ENCODE results near the gene PAX1. TPM values are rescaled to one million over a fixed set of nuclear protein-coding genes. Genes with fewer than 3 reads are reported as not detected.

The PAX1 gene
- total RNA-seq, 1 donor from 2014 or later: not detected

- Mint-ChIP-seq H3K27me3 (ENCODE audit: low read depth) (peaks cover 99% of the 10 kb centered on the region), H3K4me1 (peaks cover 5% of the 10 kb centered on the region), H3K36me3 (no peaks in the 10 kb centered on the region), H3K9me3 (no peaks in the 10 kb centered on the region), H3K27ac (no peak overlapping the region), H3K4me3 (no peak overlapping the region)
- TF ChIP-seq CTCF (IDR thresholded peaks at IDR 0.05; ENCODE audit: unreplicated experiment): no peak
- DNase-seq (ENCODE audit: low spot score in 2 of 2, unreplicated experiment in 2 of 2): no peak
Observed at GRCh38 chr20:21698494-21699215, 6.8 kb upstream of the PAX1 start.

GRCh38 chr20:21699216-21699508 is 6.3 kb upstream of the PAX1 start:
- peaks cover 5% of the 10 kb centered on the region for H3K4me1 Mint-ChIP-seq

GRCh38 chr20:21701171-21701876 is 4.1 kb upstream of the PAX1 start:
- no peak for TF ChIP-seq CTCF (IDR thresholded peaks at IDR 0.05; ENCODE audit: unreplicated experiment)
- H3K36me3 Mint-ChIP-seq: no peaks in the 10 kb centered on the region
- peaks cover 5% of the 10 kb centered on the region for H3K4me1 Mint-ChIP-seq
- H3K27ac Mint-ChIP-seq: no peak overlapping the region
- no peak overlapping the region for H3K4me3 Mint-ChIP-seq
- peaks cover 98% of the 10 kb centered on the region for H3K27me3 Mint-ChIP-seq (ENCODE audit: low read depth)
- no peak for DNase-seq (ENCODE audit: low spot score in 2 of 2, unreplicated experiment in 2 of 2)
- no peaks in the 10 kb centered on the region for H3K9me3 Mint-ChIP-seq

More at GRCh38 chr20:21699216-21699508, 6.3 kb upstream of the PAX1 start:
- no peak for TF ChIP-seq CTCF (IDR thresholded peaks at IDR 0.05; ENCODE audit: unreplicated experiment)
- H3K36me3 Mint-ChIP-seq: no peaks in the 10 kb centered on the region
- peaks cover 99% of the 10 kb centered on the region for H3K27me3 Mint-ChIP-seq (ENCODE audit: low read depth)
- no peaks in the 10 kb centered on the region for H3K9me3 Mint-ChIP-seq
- no peak for DNase-seq (ENCODE audit: low spot score in 2 of 2, unreplicated experiment in 2 of 2)
- H3K4me3 Mint-ChIP-seq: no peak overlapping the region
- H3K27ac Mint-ChIP-seq: no peak overlapping the region

- no peak overlapping the region for H3K27ac Mint-ChIP-seq
- no peaks in the 10 kb centered on the region for H3K36me3 Mint-ChIP-seq
- H3K27me3 Mint-ChIP-seq (ENCODE audit: low read depth): peaks cover 98% of the 10 kb centered on the region
- no peak overlapping the region for H3K4me3 Mint-ChIP-seq
- no peaks in the 10 kb centered on the region for H3K9me3 Mint-ChIP-seq
- TF ChIP-seq CTCF (IDR thresholded peaks at IDR 0.05; ENCODE audit: unreplicated experiment): no peak
- no peak for DNase-seq (ENCODE audit: low spot score in 2 of 2, unreplicated experiment in 2 of 2)
- peaks cover 5% of the 10 kb centered on the region for H3K4me1 Mint-ChIP-seq
Observed at GRCh38 chr20:21702016-21702415, 3.4 kb upstream of the PAX1 start.

- peaks cover 5% of the 10 kb centered on the region for H3K4me1 Mint-ChIP-seq
- peak; percentile 71 to 96 for DNase-seq (ENCODE audit: low spot score in 2 of 2, unreplicated experiment in 2 of 2)
- peaks cover 98% of the 10 kb centered on the region for H3K27me3 Mint-ChIP-seq (ENCODE audit: low read depth)
- no peak overlapping the region for H3K27ac Mint-ChIP-seq
- H3K4me3 Mint-ChIP-seq: peak overlapping the region; percentile 55
- no peaks in the 10 kb centered on the region for H3K36me3 Mint-ChIP-seq
- peak; percentile 70 for TF ChIP-seq CTCF (IDR thresholded peaks at IDR 0.05; ENCODE audit: unreplicated experiment)
- H3K9me3 Mint-ChIP-seq: no peaks in the 10 kb centered on the region
Observed at GRCh38 chr20:21702553-21703470, 2.7 kb upstream of the PAX1 start.

All from mesothelial cell of epicardium (in vitro differentiated cells).